Uterus (tissue), 2 donors: ENCODE data around the gene WDFY4.

Source experiments
- CTCF ChIP-seq, 4 experiments: fragments of 200-600 bp in 2 of 4; fragments of 450-650 bp in 2 of 4; sonication (generic) in 2 of 4; IDR thresholded peaks; one replicate each; pipeline ENCODE4 v1.5.1; 2016 to 2019; ENCODE audit warnings: antibody characterized with exemption in 4 of 4, mild to moderate bottlenecking in 2 of 4, moderate library complexity in 1 of 4
- POLR2A ChIP-seq, 2 donors: fragments of 450-650 bp; IDR thresholded peaks; one replicate each; pipeline ENCODE4 v1.6.1; 2016; ENCODE audit warnings: antibody characterized with exemption in 2 of 2, mild to moderate bottlenecking in 1 of 2, moderate library complexity in 1 of 2

- no peak for TF ChIP-seq POLR2A (IDR thresholded peaks at IDR 0.05)
- TF ChIP-seq CTCF (IDR thresholded peaks at IDR 0.05), result no peak
Measured at GRCh38 chr10:48636901-48637300, 47.8 kb upstream of the WDFY4 start.
